Measurements from ENCODE around the gene TBL1X. TPM values are rescaled to one million over a fixed set of nuclear protein-coding genes. Genes with fewer than 3 reads are reported as not detected.

The TBL1X gene
- total RNA-seq, 1 experiment from 2014 or later = 14.6 TPM

DNA sequence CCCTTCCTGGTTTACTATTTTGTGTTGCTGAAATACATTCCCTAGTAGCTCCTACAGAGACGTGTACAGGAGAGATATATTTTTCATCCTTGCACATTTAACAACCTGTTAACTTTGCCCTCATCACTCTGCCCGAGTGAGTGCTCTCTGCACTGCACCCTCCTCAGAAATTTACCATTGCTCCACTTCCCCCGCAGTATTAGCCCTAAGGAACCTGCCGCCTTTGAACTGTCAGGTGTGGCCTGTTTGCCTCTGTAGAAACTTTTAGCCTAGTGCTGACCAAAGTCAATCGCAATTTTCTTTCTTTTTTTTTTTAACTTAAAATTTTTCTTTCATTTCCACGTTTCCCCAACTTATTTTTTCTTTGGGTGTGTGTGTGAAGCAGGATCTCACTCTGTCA, 46.6 kb upstream of the TBL1X start:
- H3K4me1 ChIP-seq (ENCODE audit: control insufficient read depth, insufficient read depth, low read length) = no peaks in the 10 kb centered on the region
- intact Hi-C loops (cut with micrococcal nuclease; ENCODE audit: unreplicated experiment) = no loop called here
- no peak for ATAC-seq
- BruUV-seq (replicated peaks) = no TSS peak
- H3K9me3 ChIP-seq (ENCODE audit: control insufficient read depth, insufficient read depth, low read depth, low read length) = no peaks in the 10 kb centered on the region
- no peaks in the 10 kb centered on the region for H3K27me3 ChIP-seq (ENCODE audit: control insufficient read depth, insufficient read depth, low read length)
- no peak overlapping the region for H3K4me3 ChIP-seq (ENCODE audit: low read depth in 2 of 2, low read length in 2 of 2)
- H3K27ac ChIP-seq (ENCODE audit: low read length) = no peak overlapping the region
- in situ Hi-C loops (cut with HindIII; ENCODE audit: low pct_unique_long_range_greater_than_20kb, low sequenced_read_pairs) = no loop called here
- TF ChIP-seq SIN3A (IDR thresholded peaks at IDR 0.05; ENCODE audit: borderline replicate concordance, insufficient read depth, low read depth, low read length) = no peak
- no peak for TF ChIP-seq POLR2AphosphoS5 (IDR thresholded peaks at IDR 0.05; ENCODE audit: low read depth, low read length)
- no peak for TF ChIP-seq REST (IDR thresholded peaks at IDR 0.05; ENCODE audit: insufficient read depth in 1 of 2, low read depth in 2 of 2, low read length in 1 of 2)
- no peak for TF ChIP-seq TCF7L2 (IDR thresholded peaks at IDR 0.05; ENCODE audit: low read depth, low read length)
- TF ChIP-seq, protein P1, sequence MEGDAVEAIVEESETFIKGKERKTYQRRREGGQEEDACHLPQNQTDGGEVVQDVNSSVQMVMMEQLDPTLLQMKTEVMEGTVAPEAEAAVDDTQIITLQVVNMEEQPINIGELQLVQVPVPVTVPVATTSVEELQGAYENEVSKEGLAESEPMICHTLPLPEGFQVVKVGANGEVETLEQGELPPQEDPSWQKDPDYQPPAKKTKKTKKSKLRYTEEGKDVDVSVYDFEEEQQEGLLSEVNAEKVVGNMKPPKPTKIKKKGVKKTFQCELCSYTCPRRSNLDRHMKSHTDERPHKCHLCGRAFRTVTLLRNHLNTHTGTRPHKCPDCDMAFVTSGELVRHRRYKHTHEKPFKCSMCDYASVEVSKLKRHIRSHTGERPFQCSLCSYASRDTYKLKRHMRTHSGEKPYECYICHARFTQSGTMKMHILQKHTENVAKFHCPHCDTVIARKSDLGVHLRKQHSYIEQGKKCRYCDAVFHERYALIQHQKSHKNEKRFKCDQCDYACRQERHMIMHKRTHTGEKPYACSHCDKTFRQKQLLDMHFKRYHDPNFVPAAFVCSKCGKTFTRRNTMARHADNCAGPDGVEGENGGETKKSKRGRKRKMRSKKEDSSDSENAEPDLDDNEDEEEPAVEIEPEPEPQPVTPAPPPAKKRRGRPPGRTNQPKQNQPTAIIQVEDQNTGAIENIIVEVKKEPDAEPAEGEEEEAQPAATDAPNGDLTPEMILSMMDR (IDR thresholded peaks at IDR 0.05) = no peak
- no peak for DNase-seq (ENCODE audit: low read depth, low spot score)
- ChIA-PET POLR2A (no interaction called here), CTCF (no interaction called here)
- H3K36me3 ChIP-seq (ENCODE audit: control insufficient read depth, insufficient read depth, low read length) = no peaks in the 10 kb centered on the region

- no peak for TF ChIP-seq TCF7L2 (IDR thresholded peaks at IDR 0.05; ENCODE audit: low read depth, low read length)
- TF ChIP-seq, protein P1 (IDR thresholded peaks at IDR 0.05) = no peak
- no peak for TF ChIP-seq POLR2AphosphoS5 (IDR thresholded peaks at IDR 0.05; ENCODE audit: low read depth, low read length)
- TF ChIP-seq SIN3A (IDR thresholded peaks at IDR 0.05; ENCODE audit: borderline replicate concordance, insufficient read depth, low read depth, low read length) = no peak
- no peak for TF ChIP-seq REST (IDR thresholded peaks at IDR 0.05; ENCODE audit: insufficient read depth in 1 of 2, low read depth in 2 of 2, low read length in 1 of 2)
- intact Hi-C loops (cut with micrococcal nuclease; ENCODE audit: unreplicated experiment) = no loop called here
- Histone ChIP-seq H3K4me1 (ENCODE audit: control insufficient read depth, insufficient read depth, low read length) (no peaks in the 10 kb centered on the region), H3K27ac (ENCODE audit: low read length) (no peak overlapping the region), H3K4me3 (ENCODE audit: low read depth in 2 of 2, low read length in 2 of 2) (no peak overlapping the region), H3K36me3 (ENCODE audit: control insufficient read depth, insufficient read depth, low read length) (no peaks in the 10 kb centered on the region), H3K27me3 (ENCODE audit: control insufficient read depth, insufficient read depth, low read length) (no peaks in the 10 kb centered on the region), H3K9me3 (ENCODE audit: control insufficient read depth, insufficient read depth, low read depth, low read length) (no peaks in the 10 kb centered on the region)
- CTCF ChIA-PET = no interaction called here
- BruUV-seq (replicated peaks) = no TSS peak
- ATAC-seq (no peak), DNase-seq (ENCODE audit: low read depth, low spot score) (no peak)
- in situ Hi-C loops (cut with HindIII; ENCODE audit: low pct_unique_long_range_greater_than_20kb, low sequenced_read_pairs) = no loop called here
- POLR2A ChIA-PET = no interaction called here
These were observed 44.3 kb upstream of the TBL1X start for GRCh38 chrX:9420275-9421265.
